ENCODE results near the gene FAM50A. TPM values are rescaled to one million over a fixed set of nuclear protein-coding genes. Genes with fewer than 3 reads are reported as not detected.

Gene FAM50A
- total RNA-seq, 1 donor from 2014 or later: 85.4 TPM

DNA sequence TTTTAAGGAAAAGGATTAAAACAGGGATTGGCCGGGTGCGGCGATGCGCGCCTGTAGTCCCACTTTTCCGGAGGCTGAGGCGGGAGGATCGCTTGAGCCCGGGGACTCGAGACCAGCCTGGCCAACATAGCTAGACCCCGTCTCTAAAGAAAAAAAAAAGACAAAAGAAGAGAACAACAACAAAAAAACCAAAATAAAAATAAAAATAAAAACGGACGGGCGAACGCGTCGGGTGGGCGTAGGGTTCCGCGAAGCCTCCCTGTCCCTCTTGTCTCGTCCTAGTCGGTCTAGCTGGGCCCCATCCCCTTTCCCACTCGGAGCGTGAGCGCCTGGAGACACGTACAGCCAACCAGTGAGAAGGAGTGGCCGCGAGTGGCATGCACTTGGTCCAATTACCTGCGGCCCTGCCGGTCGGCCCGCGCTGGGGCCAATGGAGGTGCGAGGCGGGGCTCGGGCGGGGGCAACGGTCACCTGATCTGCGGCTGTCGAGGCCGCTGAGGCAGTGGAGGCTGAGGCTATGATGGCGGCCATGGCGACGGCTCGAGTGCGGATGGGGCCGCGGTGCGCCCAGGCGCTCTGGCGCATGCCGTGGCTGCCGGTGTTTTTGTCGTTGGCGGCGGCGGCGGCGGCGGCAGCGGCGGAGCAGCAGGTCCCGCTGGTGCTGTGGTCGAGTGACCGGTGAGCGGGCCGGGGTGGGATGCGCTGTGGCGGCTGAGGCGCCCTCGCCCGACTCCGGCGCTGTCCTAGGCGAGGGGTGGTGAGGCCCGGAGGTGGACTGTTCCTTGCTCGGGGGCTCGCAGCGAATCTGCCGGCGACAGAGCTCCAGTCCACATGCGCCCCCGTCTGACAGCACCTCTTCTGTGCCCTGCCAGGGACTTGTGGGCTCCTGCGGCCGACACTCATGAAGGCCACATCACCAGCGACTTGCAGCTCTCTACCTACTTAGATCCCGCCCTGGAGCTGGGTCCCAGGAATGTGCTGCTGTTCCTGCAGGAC, 15.5 kb upstream of the FAM50A start, which contains the start of gene ATP6AP1:
Gene ATP6AP1 (plus strand): TSS at position 502 of the 996 bp plus-strand sequence. CDS start 16 bp downstream, at position 518.
- H3K9me3 Mint-ChIP-seq: no peaks in the 10 kb centered on the region
- intact Hi-C loops (cut with micrococcal nuclease): loop anchor here (1.0 kb wide), 1 partner anchor 16 kb away; no protein-coding TSS in a partner anchor

DNA sequence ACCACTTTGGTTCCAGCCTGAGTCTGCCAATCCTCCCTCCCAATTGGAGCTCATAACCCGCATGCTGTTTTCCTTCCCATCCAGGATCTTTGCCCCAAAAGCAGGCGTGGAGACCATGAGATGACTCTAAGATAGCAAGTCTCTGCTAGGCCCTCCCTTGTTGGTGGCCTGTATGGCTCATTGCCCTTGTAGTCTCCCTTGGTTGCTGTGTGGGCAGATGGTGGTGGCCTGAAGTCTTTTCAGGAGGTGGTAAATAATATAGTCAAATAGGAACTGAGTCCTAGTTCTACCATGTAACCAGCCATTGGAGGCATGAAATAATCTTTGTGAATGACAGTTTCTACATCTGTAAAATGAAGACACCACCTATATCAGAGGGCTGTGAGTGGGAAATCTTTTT, 14.2 kb upstream of the FAM50A start:
- Mint-ChIP-seq H3K9me3 (no peaks in the 10 kb centered on the region), H3K4me3 (peak overlapping the region; percentile 84), H3K27me3 (no peaks in the 10 kb centered on the region), H3K27ac (peak overlapping the region; percentile 73), H3K36me3 (ENCODE audit: low read depth) (peaks cover 15% of the 10 kb centered on the region), H3K4me1 (peaks cover 21% of the 10 kb centered on the region)
- intact Hi-C loops (cut with micrococcal nuclease): no loop called here
- DNase-seq: no peak

More for the DNA sequence above, 15.5 kb upstream of the FAM50A start, which contains the start of gene ATP6AP1:
- peak; percentile 96 for DNase-seq
- H3K27ac Mint-ChIP-seq: peak within 1 kb of the TSS; percentile 75
- H3K4me3 Mint-ChIP-seq: peak within 1 kb of the TSS; percentile 84
- H3K36me3 Mint-ChIP-seq (ENCODE audit: low read depth): peaks cover 13% of the 10 kb centered on the region
- peaks cover 25% of the 10 kb centered on the region for H3K4me1 Mint-ChIP-seq
- no peaks in the 10 kb centered on the region for H3K27me3 Mint-ChIP-seq

DNA sequence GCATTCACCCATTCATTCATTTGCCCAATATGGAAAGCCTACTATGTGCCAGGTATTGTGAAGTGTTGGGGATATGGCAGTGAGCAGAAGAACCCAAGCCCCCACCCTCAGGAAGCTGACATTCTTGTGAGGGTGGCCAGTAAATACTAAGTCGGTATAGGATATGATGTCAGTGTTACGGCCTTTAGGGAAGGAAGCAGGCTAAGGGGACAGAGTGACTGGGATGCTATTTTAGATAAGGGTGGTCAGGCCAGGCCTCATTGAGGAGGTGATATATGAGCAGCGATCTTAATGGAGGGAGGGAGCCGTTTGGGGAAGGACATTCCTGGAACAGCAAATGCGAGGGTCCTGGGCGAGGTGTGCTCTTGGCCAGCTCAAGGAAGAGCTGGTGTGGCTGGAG, 13.5 kb upstream of the FAM50A start:
- Mint-ChIP-seq H3K36me3 (ENCODE audit: low read depth) (peaks cover 15% of the 10 kb centered on the region), H3K9me3 (no peaks in the 10 kb centered on the region), H3K27ac (peak overlapping the region; percentile 81), H3K4me3 (no peak overlapping the region), H3K4me1 (peaks cover 21% of the 10 kb centered on the region), H3K27me3 (no peaks in the 10 kb centered on the region)
- DNase-seq: no peak
- intact Hi-C loops (cut with micrococcal nuclease): no loop called here

DNA sequence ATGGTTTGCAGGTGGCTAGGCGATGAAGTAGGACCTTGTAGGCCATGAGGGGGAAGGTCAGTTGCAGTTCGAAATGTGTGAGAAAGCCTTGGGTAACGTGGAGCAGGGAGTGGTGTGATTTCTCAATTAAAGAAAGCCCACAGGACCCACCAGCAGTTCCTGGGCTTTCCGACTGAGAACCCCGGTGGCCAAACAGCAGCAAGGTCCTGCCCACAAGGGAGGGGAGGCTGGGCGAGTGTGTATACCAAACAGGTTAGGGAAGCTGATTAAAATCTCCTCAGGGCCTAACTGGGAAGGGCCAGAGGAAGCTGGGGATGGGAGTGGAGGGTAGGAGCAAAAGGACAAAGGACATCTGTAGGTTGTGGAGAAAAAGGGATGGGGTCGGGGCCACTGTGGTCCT, 13.0 kb upstream of the FAM50A start:
- Mint-ChIP-seq H3K4me3 (no peak overlapping the region), H3K9me3 (no peaks in the 10 kb centered on the region), H3K27ac (peak overlapping the region; percentile 81), H3K4me1 (peaks cover 21% of the 10 kb centered on the region), H3K36me3 (ENCODE audit: low read depth) (peaks cover 19% of the 10 kb centered on the region), H3K27me3 (no peaks in the 10 kb centered on the region)
- intact Hi-C loops (cut with micrococcal nuclease): no loop called here
- DNase-seq: no peak

DNA sequence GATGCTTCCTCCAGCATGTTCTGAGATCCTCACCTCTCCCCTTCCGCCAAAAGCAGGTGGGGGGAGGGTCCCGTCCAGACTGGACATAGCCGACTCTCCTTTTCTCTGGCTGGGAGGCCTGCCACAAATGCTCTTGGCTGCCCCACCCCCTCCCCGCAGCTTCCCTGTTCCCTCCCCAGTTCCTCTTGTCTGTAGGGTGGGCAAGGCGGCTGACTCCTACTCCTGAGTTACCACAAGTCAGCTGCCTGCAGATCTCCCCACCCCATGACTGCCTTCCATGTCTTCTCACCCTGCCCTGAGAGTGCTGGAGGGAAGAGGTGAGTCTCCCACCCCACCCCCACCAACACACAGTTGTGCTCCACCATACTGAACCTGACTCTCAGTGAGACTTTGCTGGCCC, 12.6 kb upstream of the FAM50A start:
- H3K4me3 Mint-ChIP-seq: peak overlapping the region; percentile 32
- no peak for DNase-seq
- H3K4me1 Mint-ChIP-seq: peaks cover 24% of the 10 kb centered on the region
- peaks cover 23% of the 10 kb centered on the region for H3K36me3 Mint-ChIP-seq (ENCODE audit: low read depth)
- intact Hi-C loops (cut with micrococcal nuclease): no loop called here
- H3K9me3 Mint-ChIP-seq: no peaks in the 10 kb centered on the region
- H3K27me3 Mint-ChIP-seq: no peaks in the 10 kb centered on the region
- H3K27ac Mint-ChIP-seq: peak overlapping the region; percentile 20

DNA sequence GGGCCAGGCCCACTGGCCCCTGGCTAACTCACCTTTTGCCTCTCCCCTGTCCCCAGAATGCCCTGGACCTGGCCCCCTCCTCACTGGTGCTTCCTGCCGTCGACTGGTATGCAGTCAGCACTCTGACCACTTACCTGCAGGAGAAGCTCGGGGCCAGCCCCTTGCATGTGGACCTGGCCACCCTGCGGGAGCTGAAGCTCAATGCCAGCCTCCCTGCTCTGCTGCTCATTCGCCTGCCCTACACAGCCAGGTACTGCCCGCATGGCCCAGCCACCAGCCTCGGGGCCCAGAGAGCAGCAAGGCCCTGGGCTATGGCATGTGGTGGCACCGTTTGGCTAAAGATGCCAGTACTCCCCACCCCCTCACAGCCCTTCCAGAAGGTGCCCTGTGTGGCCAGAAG, 11.7 kb upstream of the FAM50A start:
- Mint-ChIP-seq H3K27me3 (no peaks in the 10 kb centered on the region), H3K9me3 (no peaks in the 10 kb centered on the region), H3K4me3 (no peak overlapping the region), H3K4me1 (peaks cover 25% of the 10 kb centered on the region), H3K27ac (no peak overlapping the region), H3K36me3 (ENCODE audit: low read depth) (peaks cover 24% of the 10 kb centered on the region)
- intact Hi-C loops (cut with micrococcal nuclease): no loop called here
- DNase-seq: no peak

DNA sequence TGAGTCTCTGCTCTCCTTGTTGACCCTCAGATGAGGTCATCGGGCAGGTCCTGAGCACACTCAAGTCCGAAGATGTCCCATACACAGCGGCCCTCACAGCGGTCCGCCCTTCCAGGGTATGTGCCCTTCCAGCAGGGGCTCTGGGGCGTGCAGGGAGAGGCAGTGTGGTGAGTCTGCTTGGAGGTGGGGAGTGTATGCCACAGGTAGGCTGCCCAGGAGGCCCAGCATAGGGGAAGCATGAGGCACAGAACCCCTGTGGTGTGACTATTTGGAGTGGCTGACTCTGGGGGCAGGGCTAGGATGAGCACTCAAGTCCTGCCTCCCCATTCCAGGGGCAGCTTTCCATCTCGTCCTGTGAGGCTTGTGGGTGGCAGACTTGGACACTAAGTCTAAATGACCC, 10.3 kb upstream of the FAM50A start:
- Mint-ChIP-seq H3K9me3 (no peaks in the 10 kb centered on the region), H3K27ac (no peak overlapping the region), H3K27me3 (no peaks in the 10 kb centered on the region), H3K4me1 (peaks cover 27% of the 10 kb centered on the region), H3K4me3 (no peak overlapping the region), H3K36me3 (ENCODE audit: low read depth) (peaks cover 28% of the 10 kb centered on the region)
- intact Hi-C loops (cut with micrococcal nuclease): no loop called here
- no peak for DNase-seq

DNA sequence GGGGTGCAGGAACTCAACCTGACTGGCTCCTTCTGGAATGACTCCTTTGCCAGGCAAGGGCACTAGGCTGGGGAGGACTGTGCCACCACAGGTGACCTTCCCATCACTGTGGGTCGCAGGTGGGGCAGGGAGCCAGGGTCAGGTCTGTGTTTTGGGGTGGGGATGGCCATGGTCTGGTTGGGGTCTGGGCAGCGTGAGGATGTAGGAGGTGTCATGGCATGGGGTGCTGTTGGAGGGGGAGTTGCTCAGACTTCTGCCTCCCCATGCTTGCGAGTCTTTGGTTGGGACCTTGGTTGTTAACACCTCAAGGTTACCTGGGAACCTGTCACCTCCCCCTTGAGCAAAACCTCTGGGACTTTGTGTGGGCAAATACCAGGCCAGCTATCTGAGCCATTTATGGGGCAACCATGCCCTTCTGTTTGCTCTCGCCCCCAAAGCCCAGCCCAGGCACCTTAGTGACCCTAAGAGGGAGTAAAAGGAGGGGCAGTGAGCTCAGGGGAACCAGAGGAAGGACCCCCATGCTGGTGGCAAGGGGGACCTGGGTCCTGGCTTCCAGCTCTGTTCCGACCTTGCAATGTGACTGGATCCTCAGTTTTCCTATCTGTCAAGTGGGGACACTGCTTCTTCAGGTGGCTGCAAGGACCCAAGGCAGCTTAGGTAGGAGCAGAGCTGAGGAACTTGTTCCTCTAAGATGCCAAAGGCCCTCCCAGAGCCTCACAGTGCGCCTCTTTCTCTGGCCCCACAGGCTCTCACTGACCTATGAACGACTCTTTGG, 9.4 kb upstream of the FAM50A start:
- Mint-ChIP-seq H3K27ac (no peak overlapping the region), H3K27me3 (no peaks in the 10 kb centered on the region), H3K4me1 (peaks cover 24% of the 10 kb centered on the region), H3K9me3 (no peaks in the 10 kb centered on the region), H3K4me3 (no peak overlapping the region), H3K36me3 (ENCODE audit: low read depth) (peaks cover 30% of the 10 kb centered on the region)
- DNase-seq: no peak
- intact Hi-C loops (cut with micrococcal nuclease): loop anchor here (5.0 kb wide), 2 partner anchors 37 to 58 kb away; partner anchors contain the start of genes RPL10 and SLC10A3

DNA sequence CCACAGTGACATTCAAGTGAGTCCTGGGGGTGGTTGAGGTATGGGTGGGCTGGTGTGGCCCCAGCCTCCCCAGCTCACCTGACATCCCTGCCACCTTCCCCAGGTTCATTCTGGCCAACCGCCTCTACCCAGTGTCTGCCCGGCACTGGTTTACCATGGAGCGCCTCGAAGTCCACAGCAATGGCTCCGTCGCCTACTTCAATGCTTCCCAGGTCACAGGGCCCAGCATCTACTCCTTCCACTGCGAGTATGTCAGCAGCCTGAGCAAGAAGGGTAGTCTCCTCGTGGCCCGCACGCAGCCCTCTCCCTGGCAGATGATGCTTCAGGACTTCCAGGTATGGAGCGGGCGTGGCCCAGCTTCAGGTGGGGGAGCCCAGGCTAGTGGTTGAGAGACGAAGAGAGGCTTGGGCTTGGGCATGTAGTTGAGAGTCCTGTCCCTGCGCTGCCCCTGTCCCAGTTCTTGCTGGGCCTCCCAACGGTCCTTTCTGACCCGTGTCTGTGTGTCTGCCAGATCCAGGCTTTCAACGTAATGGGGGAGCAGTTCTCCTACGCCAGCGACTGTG, 8.7 kb upstream of the FAM50A start:
- Mint-ChIP-seq H3K27me3 (no peaks in the 10 kb centered on the region), H3K9me3 (no peaks in the 10 kb centered on the region), H3K4me1 (peaks cover 20% of the 10 kb centered on the region), H3K4me3 (no peak overlapping the region), H3K27ac (no peak overlapping the region), H3K36me3 (ENCODE audit: low read depth) (peaks cover 33% of the 10 kb centered on the region)
- no peak for DNase-seq
- intact Hi-C loops (cut with micrococcal nuclease): loop anchor here (5.0 kb wide), 2 partner anchors 38 to 57 kb away; partner anchors contain the start of genes RPL10 and SLC10A3

DNA sequence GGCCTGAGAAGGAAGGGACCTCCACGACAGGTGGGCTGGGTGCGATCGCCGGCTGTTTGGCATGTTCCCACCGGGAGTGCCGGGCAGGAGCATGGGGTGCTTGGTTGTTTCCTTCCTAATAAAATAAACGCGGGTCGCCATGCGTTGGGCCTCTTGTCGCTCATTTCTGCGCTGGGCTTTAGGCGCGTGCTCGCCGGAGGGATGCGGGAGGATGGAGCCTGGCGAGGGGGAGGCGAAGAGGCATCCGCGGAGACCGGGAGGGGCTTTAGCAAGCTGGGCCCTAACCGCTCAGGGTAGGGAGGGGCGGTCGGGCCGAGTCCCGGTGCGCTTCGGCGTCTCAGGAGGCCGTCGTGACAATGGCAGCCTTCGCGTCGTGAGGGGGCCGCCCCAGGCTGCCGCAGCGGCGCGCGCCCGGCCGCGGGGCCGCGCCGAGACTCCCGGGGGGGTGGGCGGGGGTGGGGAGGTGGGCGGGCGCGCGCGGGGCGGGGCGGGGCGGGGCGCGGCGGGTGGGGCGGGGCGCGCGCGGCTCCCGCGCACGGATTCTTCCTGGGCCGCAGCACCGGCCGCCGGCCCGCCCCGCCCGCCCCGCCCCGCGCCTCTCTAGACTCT, 7.5 kb upstream of the FAM50A start:
- H3K9me3 Mint-ChIP-seq: no peaks in the 10 kb centered on the region
- peak overlapping the region; percentile 92 for H3K27ac Mint-ChIP-seq
- peaks cover 35% of the 10 kb centered on the region for H3K36me3 Mint-ChIP-seq (ENCODE audit: low read depth)
- H3K27me3 Mint-ChIP-seq: no peaks in the 10 kb centered on the region
- intact Hi-C loops (cut with micrococcal nuclease): loop anchor here (5.0 kb wide), 2 partner anchors 39 to 56 kb away; partner anchors contain the start of genes RPL10 and SLC10A3
- H3K4me1 Mint-ChIP-seq: peaks cover 15% of the 10 kb centered on the region
- peak; percentile 84 for DNase-seq
- H3K4me3 Mint-ChIP-seq: peak overlapping the region; percentile 85

DNA sequence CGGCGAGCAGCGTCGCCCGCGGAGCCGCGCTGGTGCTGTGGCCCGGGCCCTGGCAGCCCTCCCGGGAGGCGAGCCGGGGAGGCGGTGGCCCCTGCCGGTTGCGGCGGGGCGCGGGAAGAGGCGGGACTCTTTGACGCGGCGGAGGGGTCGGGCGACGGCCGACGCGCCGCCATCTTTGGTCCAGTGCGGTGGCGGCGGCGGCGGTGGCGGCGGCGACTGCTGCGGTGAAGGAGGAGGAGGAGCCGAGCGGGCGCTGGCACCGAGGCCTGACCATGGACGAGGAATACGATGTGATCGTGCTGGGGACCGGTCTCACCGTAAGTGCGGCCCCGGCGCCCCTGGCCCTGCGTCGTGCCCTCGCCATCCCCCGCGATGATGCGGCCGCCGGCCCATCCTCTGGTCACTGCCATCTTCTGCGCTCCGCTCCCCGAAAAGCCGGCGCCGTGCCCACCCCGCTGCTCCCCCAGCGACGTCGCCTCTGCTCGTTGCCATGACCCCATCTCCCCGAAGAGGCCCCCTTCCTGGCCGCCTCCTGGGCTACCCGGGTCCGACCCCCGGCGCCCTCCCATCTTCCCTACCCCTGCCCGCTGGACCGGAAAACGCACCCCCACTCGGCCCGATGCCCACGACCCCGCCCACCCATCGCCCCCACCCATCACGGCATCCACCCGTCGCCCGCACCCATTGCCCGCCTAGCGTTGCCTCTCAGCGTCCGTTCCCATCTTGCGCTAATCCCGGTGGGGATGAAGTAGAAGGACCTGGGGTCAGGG, 6.8 kb upstream of the FAM50A start, which contains the start of gene GDI1:
Gene GDI1 (plus strand): TSS at position 172 of the 770 bp plus-strand sequence. CDS start 101 bp downstream, at position 273.
- Mint-ChIP-seq H3K27ac (peak within 1 kb of the TSS; percentile 92), H3K27me3 (no peaks in the 10 kb centered on the region), H3K36me3 (ENCODE audit: low read depth) (peaks cover 39% of the 10 kb centered on the region), H3K9me3 (no peaks in the 10 kb centered on the region), H3K4me3 (peak within 1 kb of the TSS; percentile 89), H3K4me1 (peaks cover 15% of the 10 kb centered on the region)
- DNase-seq: peak; percentile 89
- intact Hi-C loops (cut with micrococcal nuclease): loop anchor here (5.0 kb wide), 2 partner anchors 40 to 55 kb away; partner anchors contain the start of genes RPL10 and SLC10A3
